H1 (cell line): ENCODE data around the gene ASPG. TPM values are rescaled to one million over a fixed set of nuclear protein-coding genes. Genes with fewer than 3 reads are reported as not detected.

ENCODE experiments used
- CTCF ChIA-PET: fragments of 300-600 bp; sonication (Branson Sonifier 250); formaldehyde crosslinking; loops from one replicate; lab custom pipeline; 2021; ENCODE audit not compliant: partially characterized antibody; lab: Charles Lee
- POLR2A ChIA-PET: fragments of 300-600 bp; sonication (Branson Sonifier 250); formaldehyde crosslinking; loops from one replicate; lab custom pipeline; 2021; ENCODE audit warnings: inconsistent platforms; ENCODE audit not compliant: partially characterized antibody; lab: Charles Lee
- DNase-seq, 2 experiments: peaks; one replicate each; pipeline versions ENCODE4 v3.0.0 to v3.0.0-alpha.2; 2010 to 2022; ENCODE audit warnings: low spot score in 2 of 2, low read depth in 1 of 2, mixed read lengths in 1 of 2
- FAIRE-seq: peaks from 2 replicates; lab custom pipeline; 2011; peaks lifted over from hg19 to GRCh38; lab: Jason Lieb, UNC
- H2AFZ ChIP-seq: 2 replicates; pipeline ENCODE4 v1.8.1; 2012; ENCODE audit warnings: low read length, inconsistent platforms
- H2AK5ac ChIP-seq: 2 replicates; pipeline ENCODE4 v1.6.1; 2013; ENCODE audit warnings: low read depth, low read length
- H2BK120ac ChIP-seq: replicated peaks from 2 replicates; pipeline ENCODE3; 2013; ENCODE audit warnings: low read depth, low read length, inconsistent platforms
- H2BK12ac ChIP-seq: 2 replicates; pipeline ENCODE4 v1.6.1; 2013; ENCODE audit warnings: low read depth, low read length
- H2BK15ac ChIP-seq: 2 replicates; pipeline ENCODE4 v1.6.1; 2013; ENCODE audit warnings: low read length
- H2BK20ac ChIP-seq: 2 replicates; pipeline ENCODE4 v1.6.1; 2013; ENCODE audit warnings: low read length
- H2BK5ac ChIP-seq: 2 replicates; pipeline ENCODE4 v1.6.1; 2013; ENCODE audit warnings: low read depth, low read length
- H3K14ac ChIP-seq: 2 replicates; pipeline ENCODE4 v1.6.1; 2013; ENCODE audit warnings: inconsistent platforms; ENCODE audit not compliant: insufficient read length
- H3K18ac ChIP-seq: 2 replicates; pipeline ENCODE4 v1.6.1; 2013; ENCODE audit warnings: low read length; ENCODE audit errors: extremely low read depth
- H3K23ac ChIP-seq: 2 replicates; pipeline ENCODE4 v1.6.1; 2013; ENCODE audit warnings: inconsistent platforms; ENCODE audit not compliant: insufficient read length
- H3K23me2 ChIP-seq: 2 replicates; pipeline ENCODE4 v1.6.1; 2013; ENCODE audit warnings: low read depth, low read length
- H3K27ac ChIP-seq: 2 replicates; pipeline ENCODE4 v1.6.1; 2011; ENCODE audit warnings: low read depth, low read length, inconsistent platforms
- H3K27me3 ChIP-seq, 4 experiments: replicated peaks in 1 of 4; 1 replicate in 1 of 4; 2 replicates in 3 of 4; pipeline versions ENCODE4 v1.6.1 to v1.8.1; 2011 to 2013; ENCODE audit warnings: low read length in 3 of 4, mild to moderate bottlenecking in 3 of 4, inconsistent platforms in 2 of 4, mixed read lengths in 2 of 4, moderate library complexity in 1 of 4; ENCODE audit not compliant: control insufficient read depth in 3 of 4, insufficient read depth in 3 of 4; ENCODE audit errors: extremely low read depth in 1 of 4
- H3K36me3 ChIP-seq, 4 experiments: 2 replicates each; pipeline versions ENCODE4 v1.6.1 to v1.8.1; 2011 to 2013; ENCODE audit warnings: mild to moderate bottlenecking in 4 of 4, low read length in 3 of 4, moderate library complexity in 2 of 4, control low read depth in 1 of 4, inconsistent platforms in 1 of 4; ENCODE audit not compliant: insufficient read depth in 4 of 4, control insufficient read depth in 2 of 4
- H3K4ac ChIP-seq: replicated peaks from 2 replicates; pipeline ENCODE3; 2013; ENCODE audit warnings: low read length, low read depth, mixed read lengths, inconsistent platforms; ENCODE audit not compliant: insufficient read length
- H3K4me1 ChIP-seq, 4 experiments: replicated peaks in 1 of 4; 1 replicate in 1 of 4; 2 replicates in 3 of 4; pipeline versions ENCODE4 v1.6.1 to v1.8.1; 2011 to 2013; ENCODE audit warnings: low read length in 3 of 4, inconsistent platforms in 2 of 4, mixed read lengths in 1 of 4; ENCODE audit not compliant: insufficient read depth in 4 of 4, control insufficient read depth in 3 of 4
- H3K4me2 ChIP-seq, 2 experiments: 2 replicates each; pipeline versions ENCODE4 v1.6.1 to v1.8.1; 2011 to 2013; ENCODE audit warnings: low read depth in 2 of 2, low read length in 2 of 2, control low read depth in 1 of 2, inconsistent platforms in 1 of 2, mild to moderate bottlenecking in 1 of 2; ENCODE audit not compliant: insufficient read depth in 1 of 2
- H3K4me3 ChIP-seq, 4 experiments: fragments of 200-600, 300-600 bp in 1 of 4; sonication (generic), shearing (Covaris generic), sonication (Bioruptor Twin) in 1 of 4; 2 replicates each; pipeline versions ENCODE4 v1.5.1 to v1.8.1; 2011 to 2016; ENCODE audit warnings: low read length in 4 of 4, low read depth in 3 of 4, control low read depth in 2 of 4, inconsistent platforms in 2 of 4, mild to moderate bottlenecking in 2 of 4, mixed read lengths in 1 of 4, moderate library complexity in 1 of 4; ENCODE audit not compliant: insufficient read depth in 2 of 4; ENCODE audit errors: extremely low read depth in 1 of 4
- H3K56ac ChIP-seq: replicated peaks from 2 replicates; pipeline ENCODE3; 2013; ENCODE audit warnings: low read depth, mild to moderate bottlenecking, mixed read lengths, low read length, inconsistent platforms; ENCODE audit not compliant: insufficient read length
- H3K79me1 ChIP-seq: 2 replicates; pipeline ENCODE4 v1.6.1; 2013; ENCODE audit warnings: low read depth, low read length, control low read depth
- H3K79me2 ChIP-seq, 2 experiments: 2 replicates each; pipeline versions ENCODE4 v1.6.1 to v1.8.1; 2012 to 2013; ENCODE audit warnings: low read length in 2 of 2, mild to moderate bottlenecking in 2 of 2, inconsistent platforms in 1 of 2; ENCODE audit not compliant: insufficient read depth in 2 of 2, control insufficient read depth in 1 of 2
- H3K9ac ChIP-seq, 4 experiments: replicated peaks in 1 of 4; 1 replicate in 1 of 4; 2 replicates in 3 of 4; pipeline versions ENCODE4 v1.6.1 to v1.8.1; 2011 to 2013; ENCODE audit warnings: low read depth in 3 of 4, low read length in 3 of 4, control low read depth in 2 of 4, mild to moderate bottlenecking in 2 of 4, moderate library complexity in 2 of 4, inconsistent platforms in 1 of 4; ENCODE audit errors: extremely low read depth in 1 of 4
- H3K9me3 ChIP-seq, 2 experiments: 2 replicates each; pipeline versions ENCODE4 v1.6.1 to v1.8.1; 2012 to 2013; ENCODE audit warnings: mild to moderate bottlenecking in 2 of 2, moderate library complexity in 2 of 2, control low read depth in 1 of 2, inconsistent platforms in 1 of 2, low read depth in 1 of 2, low read length in 1 of 2, mixed read lengths in 1 of 2; ENCODE audit not compliant: insufficient read depth in 2 of 2
- H4K20me1 ChIP-seq, 2 experiments: replicated peaks in 1 of 2; 2 replicates each; pipeline versions ENCODE3 to v1.8.1; 2011 to 2013; ENCODE audit warnings: inconsistent platforms in 2 of 2, low read length in 2 of 2, mild to moderate bottlenecking in 1 of 2; ENCODE audit not compliant: insufficient read depth in 2 of 2, control insufficient read depth in 1 of 2
- H4K5ac ChIP-seq: 2 replicates; pipeline ENCODE4 v1.6.1; 2013; ENCODE audit warnings: low read length, low read depth, mixed read lengths, inconsistent platforms; ENCODE audit not compliant: insufficient read length
- H4K8ac ChIP-seq: 2 replicates; pipeline ENCODE4 v1.8.0; 2013; ENCODE audit warnings: mild to moderate bottlenecking, moderate library complexity, low read length, inconsistent platforms; ENCODE audit not compliant: insufficient read depth; ENCODE audit errors: extremely low read depth
- H4K91ac ChIP-seq: replicated peaks from 2 replicates; pipeline ENCODE3; 2013; ENCODE audit warnings: low read length, mixed read lengths, inconsistent platforms; ENCODE audit not compliant: insufficient read length
- BCL11A ChIP-seq, 2 experiments: IDR thresholded peaks; one replicate each; pipeline ENCODE4 v1.6.1; 2011; ENCODE audit warnings: low read depth in 2 of 2, low read length in 2 of 2, mild to moderate bottlenecking in 2 of 2
- BRCA1 ChIP-seq: IDR thresholded peaks from 2 replicates; pipeline ENCODE4 v1.6.1; 2012; ENCODE audit warnings: low read depth, low read length, improper control_type of control experiment
- CBX5 ChIP-seq: fragments of 300-800, 300-1000 bp; sonication (generic); IDR thresholded peaks from 2 replicates; pipeline ENCODE4 v1.7.1; 2016; ENCODE audit warnings: antibody characterized with exemption, low read length, low read depth
- CREB1 ChIP-seq: IDR thresholded peaks from 2 replicates; pipeline ENCODE4 v1.6.1; 2012; ENCODE audit warnings: inconsistent platforms
- KDM4A ChIP-seq: IDR thresholded peaks from one replicate; pipeline ENCODE4 v1.7.1; 2012; ENCODE audit warnings: low read depth, mild to moderate bottlenecking, moderate library complexity, low read length, inconsistent platforms; ENCODE audit not compliant: severe bottlenecking
- NANOG ChIP-seq: IDR thresholded peaks from 2 replicates; pipeline ENCODE4 v1.6.1; 2011; ENCODE audit warnings: low read length, low read depth, mild to moderate bottlenecking, inconsistent platforms; ENCODE audit not compliant: insufficient read depth, poor library complexity, severe bottlenecking
- PHF8 ChIP-seq: fragments of 200-600 bp; sonication (generic); conservative IDR thresholded peaks from 2 replicates; pipeline ENCODE4 v1.7.1; 2012; ENCODE audit warnings: low read depth, mild to moderate bottlenecking, inconsistent platforms, low read length, moderate library complexity
- SIRT6 ChIP-seq: IDR thresholded peaks from one replicate; pipeline ENCODE4 v1.7.1; 2012; ENCODE audit warnings: low read length, inconsistent platforms
- WGBS, 2 experiments: shearing (Covaris generic) in 1 of 2; methylation state at CpG; one replicate each; pipeline versions ENCODE4 v1.1.6 to v1.1.7; 2013 to 2015; ENCODE audit warnings: low lambda C conversion rate in 2 of 2, mixed read lengths in 2 of 2, inconsistent platforms in 1 of 2, low coverage in 1 of 2, missing lambda C conversion rate in 1 of 2; ENCODE audit not compliant: insufficient replicate concordance in 2 of 2, insufficient coverage in 1 of 2, insufficient read length in 1 of 2; ENCODE audit errors: extremely low coverage in 1 of 2, missing lambda C conversion rate in 1 of 2; 5-methylcytosine and 5-hydroxymethylcytosine counted together
- polyA plus RNA-seq, 7 experiments: library from polyadenylated mRNA; depleted of rRNA in 3 of 7; stranded (reverse) in 5 of 7; unstranded in 2 of 7; fragments of >200 nt in 5 of 7; fragments of 200-250 nt in 2 of 7; gene quantifications; 1 replicate in 5 of 7; 2 replicates in 1 of 7; 4 replicates in 1 of 7; pipeline versions ENCODE4 v1.2.1 to v1.2.3, GENCODE V29; 2011 to 2013; ENCODE audit warnings: missing spikeins in 2 of 7, mixed read lengths in 2 of 7
- total RNA-seq: library from RNA; stranded (reverse); fragmentation: NEBNext Ultra II Directional; extraction: Animal tissue kit (Norgen Biotek cat#: 25700); gene quantifications from 2 replicates; pipeline ENCODE4 v1.2.1, GENCODE V29; 2021

Gene ASPG
- total and polyA plus RNA-seq, 2 of the 8 experiments (the other 6 are each of a cell fraction or from before 2014, with no cell fraction given) = 0.34 to 0.59 TPM

- H2BK12ac ChIP-seq = peak overlapping the region; percentile 14; the same call in 1 of the 2 replicates
- H3K14ac ChIP-seq = no peak overlapping the region
- no peak overlapping the region for H3K4ac ChIP-seq
- H3K27ac ChIP-seq = no peak overlapping the region
- H3K79me1 ChIP-seq = no peaks in the 10 kb centered on the region
- H2BK15ac ChIP-seq = 0 out of 2 replicates have a peak overlapping the region, but pooled peaks have one; percentile 8
- 88% methylated on average over 19 of the region's 23 CpGs; no CpG with 5 or more reads in 1 of the 2 experiments for WGBS, 2 experiments
- no peak overlapping the region for H2BK5ac ChIP-seq
- no peaks in the 10 kb centered on the region for H3K9me3 ChIP-seq
- no peak overlapping the region for H3K18ac ChIP-seq
- H3K9ac ChIP-seq = no peak overlapping the region
- H3K23me2 ChIP-seq = no peaks in the 10 kb centered on the region
- H3K56ac ChIP-seq = no peak overlapping the region
- no peak overlapping the region for H4K5ac ChIP-seq
- no peak overlapping the region for H3K4me3 ChIP-seq
- no peaks in the 10 kb centered on the region for H4K20me1 ChIP-seq
- TF ChIP-seq PHF8 = no peak
- TF ChIP-seq NANOG = no peak
- no peak for TF ChIP-seq BCL11A (IDR thresholded peaks at IDR 0.05; ENCODE audit: low read depth in 2 of 2, low read length in 2 of 2)
- no peak for TF ChIP-seq BRCA1
- TF ChIP-seq CREB1 = no peak
- TF ChIP-seq CBX5 = no peak
- TF ChIP-seq SIRT6 = no peak
- TF ChIP-seq KDM4A = no peak
- no peak overlapping the region for H2BK20ac ChIP-seq
- no peak overlapping the region for H2AK5ac ChIP-seq
- peaks cover 0 to 4% (median 0%) of the 10 kb centered on the region in 4 experiments; a peak in 5 of 7 replicates for H3K4me1 ChIP-seq
- H4K8ac ChIP-seq = no peak overlapping the region; the same call in 1 of the 2 replicates
- no peak overlapping the region for H2BK120ac ChIP-seq
- no peaks in the 10 kb centered on the region for H3K36me3 ChIP-seq
- H2AFZ ChIP-seq = no peak overlapping the region
- no peak overlapping the region for H3K4me2 ChIP-seq
- H3K79me2 ChIP-seq = no peaks in the 10 kb centered on the region
- H3K23ac ChIP-seq = no peak overlapping the region
- FAIRE-seq (no peak), DNase-seq (no peak)
- H3K27me3 ChIP-seq = no peaks in the 10 kb centered on the region; a peak in 3 of 7 replicates
- H4K91ac ChIP-seq = no peak overlapping the region
- POLR2A ChIA-PET = interaction anchor here (0.5 to 1.5 kb wide), 2 partner anchors 13 to 299 kb away, joined by 4 read pairs; no protein-coding TSS in a partner anchor
- CTCF ChIA-PET = interaction anchor here (0.8 to 3.5 kb wide), 8 partner anchors 9 to 28 kb away, joined by 3 to 16 read pairs (median 4); no protein-coding TSS in a partner anchor
Measured at GRCh38 chr14:104103446-104104075, 18.1 kb downstream of the ASPG start.
